Endothelial cell of umbilical vein (primary cell): ENCODE measurements around the gene EPHA4. TPM values are rescaled to one million over a fixed set of nuclear protein-coding genes. Genes with fewer than 3 reads are reported as not detected.

Experiments
- BruUV-seq: library from RNA; stranded (reverse); fragments of 400-500 nt; replicated peaks from 2 replicates; lab custom pipeline; 2021; lab: Mats Ljungman, UMichigan
- CTCF ChIA-PET: fragments of 300-600, 350-600 bp; sonication (Branson Sonifier 250); formaldehyde crosslinking; loops from one replicate; lab custom pipeline; 2021; ENCODE audit warnings: antibody characterized with exemption, inconsistent platforms; lab: Charles Lee
- POLR2A ChIA-PET: fragments of 300-600, 350-600 bp; sonication (Branson Sonifier 250); formaldehyde crosslinking; loops from one replicate; lab custom pipeline; 2021; ENCODE audit warnings: antibody characterized with exemption, inconsistent platforms; lab: Charles Lee
- DNase-seq: peaks from one replicate; pipeline ENCODE4 v3.0.0-alpha.2; 2011; ENCODE audit warnings: low read depth, low spot score
- FAIRE-seq: peaks from 2 replicates; lab custom pipeline; 2011; peaks lifted over from hg19 to GRCh38; lab: Jason Lieb, UNC
- H2AFZ ChIP-seq: 2 replicates; pipeline ENCODE4 v1.6.0; 2012; ENCODE audit warnings: low read depth, low read length, control low read depth, inconsistent platforms
- H3K27ac ChIP-seq: 2 replicates; pipeline ENCODE4 v1.5.1; 2011; ENCODE audit warnings: low read depth, mild to moderate bottlenecking, control low read depth, low read length, moderate library complexity; ENCODE audit not compliant: insufficient read depth
- H3K27me3 ChIP-seq, 2 experiments: 2 replicates each; pipeline versions ENCODE4 v1.6.0 to v1.6.1; 2011; ENCODE audit warnings: low read length in 2 of 2, mixed read lengths in 1 of 2; ENCODE audit not compliant: control insufficient read depth in 2 of 2, insufficient read depth in 2 of 2
- H3K36me3 ChIP-seq, 2 experiments: 2 replicates in 1 of 2; 3 replicates in 1 of 2; pipeline ENCODE4 v1.5.1; 2011; ENCODE audit warnings: low read length in 2 of 2, mild to moderate bottlenecking in 1 of 2, moderate library complexity in 1 of 2; ENCODE audit not compliant: control insufficient read depth in 2 of 2, insufficient read depth in 2 of 2; ENCODE audit errors: extremely low read depth in 1 of 2
- H3K4me1 ChIP-seq: 3 replicates; pipeline ENCODE4 v1.5.1; 2011; ENCODE audit warnings: mild to moderate bottlenecking, low read length; ENCODE audit not compliant: control insufficient read depth, insufficient read depth; ENCODE audit errors: extremely low read depth
- H3K4me2 ChIP-seq: 2 replicates; pipeline ENCODE4 v1.6.1; 2011; ENCODE audit warnings: low read length, control low read depth, mixed read lengths; ENCODE audit not compliant: insufficient read depth
- H3K4me3 ChIP-seq, 3 experiments: fragments of 200-600 bp in 1 of 3; sonication (generic), shearing (Covaris generic) in 1 of 3; replicated peaks in 1 of 3; 2 replicates each; pipeline ENCODE4 v1.5.1; 2011 to 2016; ENCODE audit warnings: control low read depth in 3 of 3, low read length in 3 of 3, mild to moderate bottlenecking in 2 of 3, inconsistent platforms in 1 of 3, low read depth in 1 of 3, moderate library complexity in 1 of 3; ENCODE audit not compliant: insufficient read depth in 1 of 3
- H3K79me2 ChIP-seq: 2 replicates; pipeline ENCODE4 v1.6.0; 2012; ENCODE audit warnings: low read length, inconsistent platforms; ENCODE audit not compliant: control insufficient read depth, insufficient read depth
- H3K9ac ChIP-seq: replicated peaks from 2 replicates; pipeline ENCODE3; 2011; ENCODE audit warnings: low read length, control low read depth; ENCODE audit not compliant: insufficient read depth; ENCODE audit errors: extremely low read depth
- H3K9me1 ChIP-seq: replicated peaks from 3 replicates; pipeline ENCODE4 v1.6.0; 2011; ENCODE audit warnings: mild to moderate bottlenecking, low read length; ENCODE audit not compliant: control insufficient read depth, insufficient read depth; ENCODE audit errors: extremely low read depth
- H3K9me3 ChIP-seq: replicated peaks from 2 replicates; pipeline ENCODE4 v1.5.1; 2012; ENCODE audit warnings: low read length, inconsistent platforms; ENCODE audit not compliant: control insufficient read depth, insufficient read depth
- H4K20me1 ChIP-seq: replicated peaks from 2 replicates; pipeline ENCODE3; 2011; ENCODE audit warnings: mild to moderate bottlenecking, low read length; ENCODE audit not compliant: control insufficient read depth, insufficient read depth; ENCODE audit errors: extremely low read depth
- CTCF ChIP-seq, 2 donors: IDR thresholded peaks; 1 replicate in 1 of 2; 2 replicates in 1 of 2; pipeline ENCODE4 v1.5.1; 2011; ENCODE audit warnings: low read length in 2 of 2, mild to moderate bottlenecking in 2 of 2, moderate library complexity in 2 of 2, control low read depth in 1 of 2, inconsistent platforms in 1 of 2, low read depth in 1 of 2; ENCODE audit not compliant: insufficient read depth in 1 of 2; ENCODE audit errors: extremely low read depth in 1 of 2
- EZH2 ChIP-seq: IDR thresholded peaks from 2 replicates; pipeline ENCODE4 v1.6.1; 2012; ENCODE audit warnings: borderline replicate concordance, low read depth, mild to moderate bottlenecking, moderate library complexity, low read length, inconsistent platforms; ENCODE audit not compliant: severe bottlenecking
- FOS ChIP-seq: IDR thresholded peaks from 2 replicates; pipeline ENCODE4 v1.6.1; 2011; ENCODE audit warnings: mild to moderate bottlenecking, low read length, moderate library complexity, borderline replicate concordance; ENCODE audit not compliant: insufficient read depth
- GATA2 ChIP-seq: IDR thresholded peaks from 2 replicates; pipeline ENCODE4 v1.7.0; 2011; ENCODE audit warnings: low read depth, mild to moderate bottlenecking, moderate library complexity, mixed read lengths, low read length; ENCODE audit not compliant: insufficient read length, insufficient read depth
- MAX ChIP-seq: IDR thresholded peaks from 2 replicates; pipeline ENCODE4 v1.6.1; 2011; ENCODE audit not compliant: insufficient read depth, insufficient read length
- MYC ChIP-seq: IDR thresholded peaks from one replicate; pipeline ENCODE4 v1.6.1; 2011; ENCODE audit warnings: mild to moderate bottlenecking, low read depth, low read length
- POLR2A ChIP-seq: IDR thresholded peaks from 2 replicates; pipeline ENCODE4 v1.6.1; 2012; ENCODE audit warnings: low read depth, mild to moderate bottlenecking, control low read depth, low read length
- POLR2AphosphoS5 ChIP-seq: IDR thresholded peaks from 2 replicates; pipeline ENCODE4 v1.6.1; 2012; ENCODE audit warnings: low read depth, mild to moderate bottlenecking, control low read depth, low read length, moderate library complexity; ENCODE audit not compliant: insufficient read depth
- dilution Hi-C: fragments of 300-500 bp; cut with MboI; formaldehyde crosslinking; loops from one replicate; pipeline ENCODE4 v1.15.0; 2019; ENCODE audit warnings: low sequenced_read_pairs; ENCODE audit not compliant: extremely low pct_ligation_motif_present
- intact Hi-C: fragments of 100-400 bp; cut with micrococcal nuclease; formaldehyde crosslinking; loops from one replicate; pipeline ENCODE4 v1.10.0; 2022
- polyA plus RNA-seq, 4 experiments: library from polyadenylated mRNA; depleted of rRNA in 3 of 4; stranded (reverse) in 3 of 4; unstranded in 1 of 4; fragments of >200 nt; gene quantifications; 2 replicates each; pipeline versions ENCODE4 v1.2.1 to v1.2.3, GENCODE V29; 2011 to 2012; ENCODE audit warnings: missing spikeins in 1 of 4
- total RNA-seq: library from RNA; stranded (reverse); gene quantifications from 2 replicates; pipeline ENCODE4 v1.2.3, GENCODE V29; 2021

Gene EPHA4
- total and polyA plus RNA-seq, 2 donors (not counting 3 experiments of a cell fraction or from before 2014, with no cell fraction given), result 11.9 to 19.8 TPM

- BruUV-seq, result no TSS peak
- POLR2A ChIA-PET, result interaction anchor here (0.5 kb wide), 1 partner anchor 19 kb away, joined by 5 read pairs; no protein-coding TSS in a partner anchor
- intact Hi-C loops, result no loop called here
Observed at GRCh38 chr2:221463241-221463896, 108.7 kb downstream of the EPHA4 start.

More at GRCh38 chr2:221463241-221463896, 108.7 kb downstream of the EPHA4 start:
- H3K36me3 ChIP-seq, result no peaks in the 10 kb centered on the region
- H3K27me3 ChIP-seq, result no peaks in the 10 kb centered on the region
- DNase-seq (no peak), FAIRE-seq (no peak)
- H4K20me1 ChIP-seq, result no peaks in the 10 kb centered on the region
- CTCF ChIA-PET, result no interaction called here
- no peak overlapping the region for H3K4me2 ChIP-seq
- no peak overlapping the region for H3K4me3 ChIP-seq
- dilution Hi-C loops, result no loop called here
- H3K9ac ChIP-seq, result no peak overlapping the region
- H3K79me2 ChIP-seq, result peaks cover 2% of the 10 kb centered on the region
- no peaks in the 10 kb centered on the region for H3K9me3 ChIP-seq
- no peak overlapping the region for H2AFZ ChIP-seq
- peaks cover 17% of the 10 kb centered on the region for H3K4me1 ChIP-seq
- H3K9me1 ChIP-seq, result no peaks in the 10 kb centered on the region
- no peak for TF ChIP-seq MYC
- no peak for TF ChIP-seq MAX
- TF ChIP-seq POLR2AphosphoS5, result no peak
- no peak for TF ChIP-seq CTCF (IDR thresholded peaks at IDR 0.05; ENCODE audit: extremely low read depth in 1 of 2, insufficient read depth in 1 of 2, low read depth in 1 of 2, low read length in 2 of 2)
- no peak for TF ChIP-seq FOS
- TF ChIP-seq EZH2, result no peak
- no peak for TF ChIP-seq GATA2
- TF ChIP-seq POLR2A, result no peak
- no peak overlapping the region for H3K27ac ChIP-seq
